NB4 (cell line): ENCODE data around the gene MASP1.
"Not testable (repeated sequence)": the region's sequence is repeated elsewhere in the genome, so short reads cannot be mapped to it uniquely, and the experiment has no call there.

Experiments used
- CTCF ChIP-seq: IDR thresholded peaks from one replicate; pipeline ENCODE4 v1.5.1; 2012; ENCODE audit warnings: low read depth, low read length
- MAX ChIP-seq: IDR thresholded peaks from 2 replicates; pipeline ENCODE4 v1.6.1; 2011; ENCODE audit warnings: low read depth, low read length
- MYC ChIP-seq: IDR thresholded peaks from 2 replicates; pipeline ENCODE4 v1.6.1; 2011; ENCODE audit warnings: low read depth, low read length
- POLR2A ChIP-seq: IDR thresholded peaks from 2 replicates; pipeline ENCODE4 v1.6.1; 2011; ENCODE audit warnings: mild to moderate bottlenecking; ENCODE audit not compliant: insufficient read length; ENCODE audit errors: extremely low read depth

GRCh38 chr3:187199463-187200050 lies 92.0 kb downstream of the MASP1 start:
- not testable (repeated sequence) for TF ChIP-seq CTCF, POLR2A, MAX, MYC
